HCT116 (cell line): Measurements from ENCODE around the gene USP15. TPM values are rescaled to one million over a fixed set of nuclear protein-coding genes. Genes with fewer than 3 reads are reported as not detected.

ENCODE experiments used
- ATAC-seq: fragments of 200-7000 bp; cut with Tn5 transposase; 2 replicates; pipeline ENCODE4 v1.9.1; 2020; ENCODE audit warnings: mild to moderate bottlenecking, moderate library complexity
- BruUV-seq: library from RNA; stranded (reverse); fragments of 400-500 nt; replicated peaks from 2 replicates; lab custom pipeline; 2021; lab: Mats Ljungman, UMichigan
- CTCF ChIA-PET: fragments of 300-600 bp; sonication (Branson Sonifier 250); formaldehyde crosslinking; loops from one replicate; lab custom pipeline; 2021; ENCODE audit warnings: antibody characterized with exemption; lab: Charles Lee
- POLR2A ChIA-PET: fragments of 300-600, 350-600 bp; sonication (Branson Sonifier 250); formaldehyde crosslinking; loops from one replicate; lab custom pipeline; 2021; ENCODE audit warnings: antibody characterized with exemption; lab: Charles Lee
- RAD21 ChIA-PET, 2 experiments: fragments of 300-600 bp; sonication (Branson Sonifier 250); formaldehyde crosslinking; loops; one replicate each; lab custom pipeline; 2023; ENCODE audit warnings: low total read pairs in 2 of 2; ENCODE audit not compliant: uncharacterized antibody in 2 of 2, unreplicated experiment in 2 of 2, low non-redundant PET in 1 of 2; lab: Charles Lee
- DNase-seq: peaks from one replicate; pipeline ENCODE4 v3.0.0-alpha.2; 2010; ENCODE audit warnings: low read depth, low spot score
- H2AFZ ChIP-seq: fragments of 200-600 bp; shearing (Covaris generic), sonication (generic); 2 replicates; pipeline ENCODE4 v1.6.1; 2017; ENCODE audit warnings: low read depth, mixed run types, mixed read lengths, antibody characterized with exemption, low read length; ENCODE audit not compliant: poor library complexity, severe bottlenecking
- H3K27ac ChIP-seq: 2 replicates; pipeline ENCODE4 v1.5.1; 2012; ENCODE audit warnings: low read depth, low read length
- H3K27me3 ChIP-seq: fragments of 200-600 bp; sonication (generic); 2 replicates; pipeline ENCODE4 v1.6.1; 2016; ENCODE audit warnings: mixed run types, low read length, mixed read lengths; ENCODE audit not compliant: insufficient read depth
- H3K36me3 ChIP-seq, 2 experiments: fragments of 200-500 bp in 1 of 2; fragments of 200-600 bp in 1 of 2; sonication (Bioruptor generic) in 1 of 2; sonication (generic) in 1 of 2; 2 replicates each; pipeline versions ENCODE4 v1.5.1 to v1.6.1; 2014 to 2016; ENCODE audit warnings: low read length in 2 of 2, inconsistent platforms in 1 of 2, mixed read lengths in 1 of 2, mixed run types in 1 of 2; ENCODE audit not compliant: insufficient read depth in 2 of 2, control insufficient read depth in 1 of 2
- H3K4me1 ChIP-seq, 2 experiments: fragments of 200-600 bp in 1 of 2; sonication (generic) in 1 of 2; 2 replicates each; pipeline versions ENCODE4 v1.5.1 to v1.6.1; 2012 to 2017; ENCODE audit warnings: low read length in 2 of 2, inconsistent platforms in 1 of 2, mild to moderate bottlenecking in 1 of 2, mixed read lengths in 1 of 2, mixed run types in 1 of 2, moderate library complexity in 1 of 2; ENCODE audit not compliant: insufficient read depth in 2 of 2, control insufficient read depth in 1 of 2
- H3K4me2 ChIP-seq: fragments of 200-600 bp; sonication (generic); 2 replicates; pipeline ENCODE4 v1.6.1; 2017; ENCODE audit warnings: mixed run types, low read length, mixed read lengths
- H3K4me3 ChIP-seq, 2 experiments: fragments of 200-600 bp in 1 of 2; sonication (generic) in 1 of 2; replicated peaks in 1 of 2; 2 replicates each; pipeline ENCODE4 v1.5.1; 2011 to 2016; ENCODE audit warnings: low read length in 2 of 2, control low read depth in 1 of 2, low read depth in 1 of 2, mild to moderate bottlenecking in 1 of 2, mixed read lengths in 1 of 2, mixed run types in 1 of 2
- H3K79me2 ChIP-seq: fragments of 200-600 bp; sonication (generic); 2 replicates; pipeline ENCODE4 v1.6.1; 2017; ENCODE audit warnings: mild to moderate bottlenecking, mixed run types, low read length, moderate library complexity, mixed read lengths; ENCODE audit not compliant: insufficient read depth
- H3K9ac ChIP-seq: fragments of 200-600 bp; sonication (generic); 2 replicates; pipeline ENCODE4 v1.6.1; 2016; ENCODE audit warnings: low read length, mixed read lengths
- H3K9me2 ChIP-seq: fragments of 200-600 bp; sonication (generic), shearing (Covaris generic); 2 replicates; pipeline ENCODE4 v1.6.1; 2017; ENCODE audit warnings: mixed run types, mild to moderate bottlenecking, moderate library complexity; ENCODE audit not compliant: insufficient read depth
- H3K9me3 ChIP-seq, 2 experiments: fragments of 200-500 bp in 1 of 2; fragments of 200-600 bp in 1 of 2; sonication (Bioruptor generic) in 1 of 2; sonication (generic) in 1 of 2; 2 replicates each; pipeline ENCODE4 v1.6.1; 2014 to 2017; ENCODE audit warnings: low read length in 2 of 2, mixed read lengths in 2 of 2, inconsistent platforms in 1 of 2, low read depth in 1 of 2, mild to moderate bottlenecking in 1 of 2, mixed run types in 1 of 2, moderate library complexity in 1 of 2; ENCODE audit not compliant: control insufficient read depth in 1 of 2, insufficient read depth in 1 of 2
- H4K20me1 ChIP-seq: fragments of 200-600 bp; sonication (generic), shearing (Covaris generic); 2 replicates; pipeline ENCODE4 v1.6.1; 2017; ENCODE audit warnings: mixed run types, mild to moderate bottlenecking, moderate library complexity; ENCODE audit not compliant: insufficient read depth
- ATF3 ChIP-seq: IDR thresholded peaks from 2 replicates; pipeline ENCODE4 v1.6.1; 2012
- ELF1 ChIP-seq: IDR thresholded peaks from 2 replicates; pipeline ENCODE4 v1.6.1; 2012; ENCODE audit warnings: low read depth, borderline replicate concordance
- EZH2phosphoT487 ChIP-seq: fragments of 200-600 bp; IDR thresholded peaks from 2 replicates; pipeline ENCODE4 v1.6.1; 2018; ENCODE audit warnings: antibody characterized with exemption, borderline replicate concordance
- MAX ChIP-seq: IDR thresholded peaks from 2 replicates; pipeline ENCODE4 v1.6.1; 2012
- POLR2A ChIP-seq: IDR thresholded peaks from 2 replicates; pipeline ENCODE4 v1.7.0; 2011; ENCODE audit warnings: borderline replicate concordance; ENCODE audit not compliant: insufficient read depth, insufficient read length; ENCODE audit errors: extremely low read depth
- POLR2AphosphoS5 ChIP-seq: IDR thresholded peaks from 2 replicates; pipeline ENCODE4 v1.6.1; 2011; ENCODE audit warnings: mild to moderate bottlenecking, low read depth, low read length, moderate library complexity
- SP1 ChIP-seq: IDR thresholded peaks from 2 replicates; pipeline ENCODE4 v1.6.1; 2012; ENCODE audit warnings: low read depth
- TCF7L2 ChIP-seq: IDR thresholded peaks from 2 replicates; pipeline ENCODE4 v1.7.0; 2011; ENCODE audit warnings: borderline replicate concordance, inconsistent platforms; ENCODE audit not compliant: insufficient read depth, insufficient read length; ENCODE audit errors: extremely low read depth
- YY1 ChIP-seq: IDR thresholded peaks from 2 replicates; pipeline ENCODE4 v1.6.1; 2011; ENCODE audit warnings: low read length, low read depth, moderate library complexity, mild to moderate bottlenecking; ENCODE audit not compliant: insufficient replicate concordance; ENCODE audit errors: extremely low read depth
- ZBTB33 ChIP-seq: IDR thresholded peaks from 2 replicates; pipeline ENCODE4 v1.6.1; 2011; ENCODE audit warnings: mild to moderate bottlenecking, low read length, moderate library complexity; ENCODE audit not compliant: insufficient replicate concordance; ENCODE audit errors: extremely low read depth
- ZNF274 ChIP-seq: fragments of 200-500 bp; sonication (Bioruptor generic); IDR thresholded peaks from 2 replicates; pipeline ENCODE4 v1.6.1; 2014; ENCODE audit warnings: mild to moderate bottlenecking, low read depth, low read length, inconsistent platforms
- intact Hi-C: fragments of 100-400 bp; cut with micrococcal nuclease; formaldehyde crosslinking; loops from 2 replicates; pipeline ENCODE4 v1.10.0; 2022
- total RNA-seq: library from RNA; stranded (reverse); gene quantifications from one replicate; pipeline ENCODE4 v1.2.1, GENCODE V29; 2021; ENCODE audit not compliant: unreplicated experiment

USP15 gene
- total RNA-seq, 1 experiment from 2014 or later: 49.5 TPM

- no peak overlapping the region for H3K27ac ChIP-seq
- H3K4me2 ChIP-seq: no peak overlapping the region
- RAD21 ChIA-PET: no interaction called here
- H3K9me2 ChIP-seq: no peaks in the 10 kb centered on the region
- no peaks in the 10 kb centered on the region for H3K9me3 ChIP-seq
- CTCF ChIA-PET: no interaction called here
- no peaks in the 10 kb centered on the region for H3K79me2 ChIP-seq
- no TSS peak for BruUV-seq
- H4K20me1 ChIP-seq: no peaks in the 10 kb centered on the region
- no peaks in the 10 kb centered on the region for H3K36me3 ChIP-seq
- no peak overlapping the region for H3K9ac ChIP-seq
- no peak for TF ChIP-seq POLR2A
- TF ChIP-seq POLR2AphosphoS5: no peak
- TF ChIP-seq ATF3: no peak
- no peak for TF ChIP-seq MAX
- TF ChIP-seq ELF1: no peak
- no peak for TF ChIP-seq SP1
- TF ChIP-seq EZH2phosphoT487: no peak
- no peak for TF ChIP-seq YY1
- TF ChIP-seq ZNF274: no peak
- no peak for TF ChIP-seq ZBTB33
- TF ChIP-seq TCF7L2: no peak
- POLR2A ChIA-PET: no interaction called here
- H3K4me3 ChIP-seq: no peak overlapping the region
- intact Hi-C loops: no loop called here
- no peak for DNase-seq
- no peak overlapping the region for H2AFZ ChIP-seq
- H3K4me1 ChIP-seq: no peaks in the 10 kb centered on the region
- no peaks in the 10 kb centered on the region for H3K27me3 ChIP-seq
- no peak for ATAC-seq
Observed at GRCh38 chr12:62361048-62361447, 100.8 kb downstream of the USP15 start.
